Measurements from ENCODE around the gene GNB1L.
"Not testable (repeated sequence)": the region's sequence is repeated elsewhere in the genome, so short reads cannot be mapped to it uniquely, and the experiment has no call there.

Gene GNB1L

GRCh38 chr22:19843857-19844376, 10.8 kb downstream of the GNB1L start:
- no peak for DNase-seq (ENCODE audit: low spot score)

- no peak for DNase-seq (ENCODE audit: low spot score)
Measured at GRCh38 chr22:19843107-19843856, 11.4 kb downstream of the GNB1L start.

- no peak for DNase-seq (ENCODE audit: low spot score)
Measured at GRCh38 chr22:19842393-19843106, 12.1 kb downstream of the GNB1L start.

GRCh38 chr22:19841641-19842392, 12.9 kb downstream of the GNB1L start:
- DNase-seq (ENCODE audit: low spot score), result no peak

- DNase-seq (ENCODE audit: low spot score), result peak; percentile 67
Measured at GRCh38 chr22:19840955-19841640, 13.6 kb downstream of the GNB1L start.

- no peak for DNase-seq (ENCODE audit: low spot score)
Measured at GRCh38 chr22:19840059-19840458, 14.6 kb downstream of the GNB1L start.

- no peak for DNase-seq (ENCODE audit: low spot score)
Measured at GRCh38 chr22:19837915-19838314, 16.8 kb downstream of the GNB1L start.

GRCh38 chr22:19836512-19836911, 18.2 kb downstream of the GNB1L start:
- DNase-seq (ENCODE audit: low spot score), result no peak

- no peak for DNase-seq (ENCODE audit: low spot score)
Measured at GRCh38 chr22:19834599-19834998, 20.1 kb downstream of the GNB1L start.

GRCh38 chr22:19833327-19833726, 21.3 kb downstream of the GNB1L start:
- DNase-seq (ENCODE audit: low spot score), result not testable (repeated sequence)

- DNase-seq (ENCODE audit: low spot score), result no peak
Measured at GRCh38 chr22:19832476-19833108, 22.1 kb downstream of the GNB1L start.

GRCh38 chr22:19831979-19832378, 22.7 kb downstream of the GNB1L start:
- DNase-seq (ENCODE audit: low spot score), result not testable (repeated sequence)

GRCh38 chr22:19831016-19831415, 23.7 kb downstream of the GNB1L start:
- DNase-seq (ENCODE audit: low spot score), result no peak

GRCh38 chr22:19828035-19828401, 26.7 kb downstream of the GNB1L start:
- no peak for DNase-seq (ENCODE audit: low spot score)

GRCh38 chr22:19827341-19828034, 27.2 kb downstream of the GNB1L start:
- DNase-seq (ENCODE audit: low spot score), result no peak

- no peak for DNase-seq (ENCODE audit: low spot score)
Measured at GRCh38 chr22:19826619-19826950, 28.1 kb downstream of the GNB1L start.

- DNase-seq (ENCODE audit: low spot score), result no peak
Measured at GRCh38 chr22:19825904-19826618, 28.6 kb downstream of the GNB1L start.

- DNase-seq (ENCODE audit: low spot score), result no peak
Measured at GRCh38 chr22:19824926-19825339, 29.7 kb downstream of the GNB1L start.

- DNase-seq (ENCODE audit: low spot score), result peak; percentile 94
Measured at GRCh38 chr22:19824212-19824925, 30.3 kb downstream of the GNB1L start.

GRCh38 chr22:19823902-19824211, 30.8 kb downstream of the GNB1L start:
- DNase-seq (ENCODE audit: low spot score), result no peak

Measured in HuH-7 (cell line).